SJCRH30 (cell line): ENCODE results near the gene TOLLIP. TPM values are rescaled to one million over a fixed set of nuclear protein-coding genes. Genes with fewer than 3 reads are reported as not detected.
A peak's percentile ranks its signal among the peaks of the same experiment; 100 is the strongest.
"Not testable (repeated sequence)": the region's sequence is repeated elsewhere in the genome, so short reads cannot be mapped to it uniquely, and the experiment has no call there.

Experiments used
- DNase-seq, 2 experiments: peaks; one replicate each; pipeline ENCODE4 v3.0.0-alpha.2; 2015 to 2020
- H3K27ac ChIP-seq: fragments of 250-450 bp; sonication (Bioruptor Pico); 2 replicates; pipeline ENCODE4 v1.5.1; 2020; ENCODE audit warnings: mild to moderate bottlenecking, moderate library complexity
- H3K27me3 ChIP-seq: fragments of 250-450 bp; sonication (Bioruptor Pico); 2 replicates; pipeline ENCODE4 v1.5.1; 2020; ENCODE audit warnings: mild to moderate bottlenecking, moderate library complexity
- H3K36me3 ChIP-seq: fragments of 250-450 bp; sonication (Bioruptor Pico); 2 replicates; pipeline ENCODE4 v1.5.1; 2020; ENCODE audit warnings: mild to moderate bottlenecking, moderate library complexity
- H3K4me1 ChIP-seq: fragments of 250-450 bp; sonication (Bioruptor Pico); 2 replicates; pipeline ENCODE4 v1.5.1; 2020; ENCODE audit warnings: mild to moderate bottlenecking, moderate library complexity
- H3K4me3 ChIP-seq: fragments of 250-450 bp; sonication (Bioruptor Pico); 2 replicates; pipeline ENCODE4 v1.5.1; 2020; ENCODE audit warnings: mild to moderate bottlenecking, moderate library complexity
- H3K9me3 ChIP-seq: fragments of 250-450 bp; sonication (Bioruptor Pico); replicated peaks from 2 replicates; pipeline ENCODE4 v1.5.1; 2020; ENCODE audit warnings: mild to moderate bottlenecking, moderate library complexity
- total RNA-seq: library from RNA; depleted of rRNA; stranded (reverse); fragments of >200 nt; shearing (Covaris generic); gene quantifications from 2 replicates; pipeline ENCODE4 v1.2.3, GENCODE V29; 2014

The TOLLIP gene
- total RNA-seq, 1 experiment from 2014 or later: 20.5 TPM

GRCh38 chr11:1265480-1265879, 44.0 kb downstream of the TOLLIP start:
- DNase-seq, H3K27ac ChIP-seq, H3K4me3 ChIP-seq, H3K9me3 ChIP-seq, H3K4me1 ChIP-seq, H3K36me3 ChIP-seq, H3K27me3 ChIP-seq: not testable (repeated sequence)

GRCh38 chr11:1264444-1264843, 45.0 kb downstream of the TOLLIP start:
- H3K36me3 ChIP-seq, H3K27me3 ChIP-seq, H3K4me3 ChIP-seq, H3K9me3 ChIP-seq, H3K27ac ChIP-seq, H3K4me1 ChIP-seq: not testable (repeated sequence)
- DNase-seq: peak; percentile 24 to 57

GRCh38 chr11:1263010-1263409, 46.4 kb downstream of the TOLLIP start:
- no peak overlapping the region for H3K27ac ChIP-seq
- H3K9me3 ChIP-seq: no peaks in the 10 kb centered on the region
- H3K4me3 ChIP-seq: no peak overlapping the region
- H3K36me3 ChIP-seq: no peaks in the 10 kb centered on the region
- H3K4me1 ChIP-seq: no peaks in the 10 kb centered on the region
- H3K27me3 ChIP-seq: no peaks in the 10 kb centered on the region
- DNase-seq: no peak

- Histone ChIP-seq H3K27ac (no peak overlapping the region), H3K4me3 (0 out of 2 replicates have a peak overlapping the region, but pooled peaks have one; percentile 18), H3K9me3 (no peaks in the 10 kb centered on the region), H3K4me1 (no peaks in the 10 kb centered on the region), H3K27me3 (no peaks in the 10 kb centered on the region), H3K36me3 (no peaks in the 10 kb centered on the region)
- peak; percentile 48 to 49 for DNase-seq
These were observed 47.0 kb downstream of the TOLLIP start for GRCh38 chr11:1262172-1263006.

- no peaks in the 10 kb centered on the region for H3K27me3 ChIP-seq
- no peak overlapping the region for H3K27ac ChIP-seq
- no peaks in the 10 kb centered on the region for H3K4me1 ChIP-seq
- no peaks in the 10 kb centered on the region for H3K36me3 ChIP-seq
- H3K9me3 ChIP-seq: no peaks in the 10 kb centered on the region
- H3K4me3 ChIP-seq: no peak overlapping the region
- DNase-seq: no peak
These were observed 48.0 kb downstream of the TOLLIP start for GRCh38 chr11:1261241-1262071.

DNA sequence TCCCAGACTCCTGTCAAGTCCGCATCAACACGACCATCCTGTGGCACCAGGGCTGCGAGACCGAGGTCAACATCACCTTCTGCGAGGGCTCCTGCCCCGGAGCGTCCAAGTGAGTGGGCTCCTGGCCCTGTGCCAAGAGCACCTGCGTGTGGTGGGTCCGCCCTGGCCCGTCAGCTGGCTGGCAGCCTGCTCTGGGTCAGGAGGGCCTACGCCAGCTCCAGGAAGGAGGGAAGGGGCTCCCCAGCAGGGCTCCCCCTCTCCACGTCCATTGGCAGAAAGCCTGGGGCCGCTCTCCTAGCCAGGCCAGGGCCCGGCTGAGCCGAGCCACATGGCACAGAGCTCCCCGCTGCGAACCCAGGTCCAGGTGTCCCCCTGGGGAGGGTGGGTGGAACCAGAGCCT, 48.8 kb downstream of the TOLLIP start:
- no peak for DNase-seq
- Histone ChIP-seq H3K27ac (no peak overlapping the region), H3K27me3 (no peaks in the 10 kb centered on the region), H3K36me3 (no peaks in the 10 kb centered on the region), H3K4me1 (no peaks in the 10 kb centered on the region), H3K4me3 (no peak overlapping the region), H3K9me3 (no peaks in the 10 kb centered on the region)

- H3K4me1 ChIP-seq: no peaks in the 10 kb centered on the region
- H3K36me3 ChIP-seq: no peaks in the 10 kb centered on the region
- no peaks in the 10 kb centered on the region for H3K27me3 ChIP-seq
- H3K4me3 ChIP-seq: no peak overlapping the region
- DNase-seq: peak; percentile 20
- H3K27ac ChIP-seq: no peak overlapping the region
- H3K9me3 ChIP-seq: no peaks in the 10 kb centered on the region
These were observed 49.4 kb downstream of the TOLLIP start for GRCh38 chr11:1260023-1260501.

DNA sequence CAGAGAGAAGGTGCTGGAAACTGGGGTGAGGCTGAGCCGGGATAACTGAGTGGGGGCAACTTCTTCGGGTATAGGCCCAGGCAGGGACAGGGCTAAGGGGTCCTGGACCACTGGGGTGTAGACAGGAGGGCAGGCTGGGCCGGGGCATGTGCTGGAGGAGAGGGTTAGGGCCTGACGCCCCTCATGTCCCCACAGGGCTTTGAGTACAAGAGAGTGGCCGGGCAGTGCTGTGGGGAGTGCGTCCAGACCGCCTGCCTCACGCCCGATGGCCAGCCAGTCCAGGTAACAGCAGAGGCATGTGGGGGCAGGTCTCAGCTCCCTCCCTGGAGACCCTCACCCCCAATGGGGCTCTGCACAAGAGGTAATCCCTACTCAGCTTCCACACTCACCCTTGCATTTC, 49.9 kb downstream of the TOLLIP start:
- DNase-seq: no peak
- no peak overlapping the region for H3K4me3 ChIP-seq
- no peaks in the 10 kb centered on the region for H3K4me1 ChIP-seq
- H3K9me3 ChIP-seq: no peaks in the 10 kb centered on the region
- no peak overlapping the region for H3K27ac ChIP-seq
- H3K36me3 ChIP-seq: no peaks in the 10 kb centered on the region
- no peaks in the 10 kb centered on the region for H3K27me3 ChIP-seq

GRCh38 chr11:1259076-1259461, 50.4 kb downstream of the TOLLIP start:
- Histone ChIP-seq H3K4me3 (no peak overlapping the region), H3K36me3 (no peaks in the 10 kb centered on the region), H3K27me3 (no peaks in the 10 kb centered on the region), H3K27ac (no peak overlapping the region), H3K4me1 (no peaks in the 10 kb centered on the region), H3K9me3 (no peaks in the 10 kb centered on the region)
- DNase-seq: no peak

GRCh38 chr11:1258401-1259075, 50.9 kb downstream of the TOLLIP start:
- H3K9me3 ChIP-seq: no peaks in the 10 kb centered on the region
- no peak for DNase-seq
- H3K36me3 ChIP-seq: no peaks in the 10 kb centered on the region
- no peak overlapping the region for H3K4me3 ChIP-seq
- no peak overlapping the region for H3K27ac ChIP-seq
- H3K27me3 ChIP-seq: no peaks in the 10 kb centered on the region
- no peaks in the 10 kb centered on the region for H3K4me1 ChIP-seq

DNA sequence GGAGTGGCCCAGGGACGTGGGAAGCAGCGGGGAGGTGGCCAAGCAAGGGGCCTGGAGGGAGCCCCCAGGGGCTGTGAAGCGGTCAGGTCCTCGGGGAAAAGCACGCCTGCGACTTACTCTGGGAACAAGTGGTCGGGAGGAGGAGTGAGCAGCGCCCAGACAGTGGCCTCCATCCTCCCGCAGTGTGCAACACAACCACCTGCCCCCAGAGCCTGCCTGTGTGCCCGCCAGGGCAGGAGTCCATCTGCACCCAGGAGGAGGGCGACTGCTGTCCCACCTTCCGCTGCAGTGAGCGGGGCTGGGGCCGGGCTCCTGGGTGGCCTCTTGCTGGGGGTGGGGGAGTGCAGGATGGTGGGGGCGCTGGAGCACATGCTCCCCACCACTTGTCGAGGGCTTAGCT, 51.5 kb downstream of the TOLLIP start:
- no peak overlapping the region for H3K4me3 ChIP-seq

GRCh38 chr11:1257366-1257765, 52.1 kb downstream of the TOLLIP start:
- no peak for DNase-seq
- no peaks in the 10 kb centered on the region for H3K9me3 ChIP-seq
- H3K36me3 ChIP-seq: no peaks in the 10 kb centered on the region
- H3K27me3 ChIP-seq: no peaks in the 10 kb centered on the region
- H3K4me1 ChIP-seq: no peaks in the 10 kb centered on the region
- no peak overlapping the region for H3K4me3 ChIP-seq
- H3K27ac ChIP-seq: no peak overlapping the region

More for the DNA sequence above, 51.5 kb downstream of the TOLLIP start:
- Histone ChIP-seq H3K4me1 (no peaks in the 10 kb centered on the region), H3K9me3 (no peaks in the 10 kb centered on the region), H3K27me3 (no peaks in the 10 kb centered on the region), H3K36me3 (no peaks in the 10 kb centered on the region), H3K27ac (no peak overlapping the region)
- no peak for DNase-seq

DNA sequence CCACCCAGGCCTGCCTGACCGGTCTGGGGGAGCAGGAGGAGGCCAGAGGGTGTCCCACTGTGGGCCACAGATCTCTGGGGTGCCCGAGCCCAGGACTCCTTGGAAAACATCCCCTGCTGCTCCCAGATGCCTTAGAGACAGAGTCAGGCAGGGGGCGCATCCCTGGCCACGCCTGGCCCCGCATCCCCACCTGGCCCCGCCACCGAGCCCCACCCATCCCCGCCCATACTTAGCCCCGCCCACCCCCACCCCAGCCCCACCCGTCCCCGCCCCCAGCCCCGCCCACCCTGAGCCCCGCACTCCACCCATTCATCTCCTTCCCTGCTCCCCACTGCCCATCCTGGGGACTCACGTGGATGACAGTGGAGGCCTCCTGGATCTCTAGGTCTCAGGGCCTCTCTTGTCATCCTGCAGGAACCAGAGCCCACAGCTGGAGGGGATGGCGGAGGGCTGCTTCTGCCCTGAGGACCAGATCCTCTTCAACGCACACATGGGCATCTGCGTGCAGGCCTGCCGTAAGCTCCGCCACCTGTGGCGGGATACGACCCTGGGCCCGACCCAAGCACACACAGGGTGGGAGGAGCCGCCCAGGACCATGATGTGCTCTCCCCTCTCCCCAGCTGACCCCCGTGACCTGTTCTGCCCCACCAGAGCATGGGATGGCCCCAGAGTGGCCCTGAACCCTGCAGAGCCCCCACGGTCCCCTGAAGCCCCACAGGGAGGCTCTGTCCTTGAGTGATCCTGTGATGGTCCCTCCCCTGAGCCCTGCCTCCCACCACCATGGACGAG, 53.0 kb downstream of the TOLLIP start:
- Histone ChIP-seq H3K4me3 (no peak overlapping the region), H3K9me3 (no peaks in the 10 kb centered on the region), H3K27ac (no peak overlapping the region), H3K36me3 (no peaks in the 10 kb centered on the region), H3K27me3 (no peaks in the 10 kb centered on the region), H3K4me1 (no peaks in the 10 kb centered on the region)
- DNase-seq: no peak

GRCh38 chr11:1255151-1255550, 54.3 kb downstream of the TOLLIP start:
- no peaks in the 10 kb centered on the region for H3K4me1 ChIP-seq
- no peaks in the 10 kb centered on the region for H3K36me3 ChIP-seq
- no peak overlapping the region for H3K4me3 ChIP-seq
- no peaks in the 10 kb centered on the region for H3K27me3 ChIP-seq
- no peak overlapping the region for H3K27ac ChIP-seq
- no peak for DNase-seq
- H3K9me3 ChIP-seq: no peaks in the 10 kb centered on the region
